Measurements from ENCODE around the gene CCDC8. TPM values are rescaled to one million over a fixed set of nuclear protein-coding genes. Genes with fewer than 3 reads are reported as not detected.
"Not testable (repeated sequence)": the region's sequence is repeated elsewhere in the genome, so short reads cannot be mapped to it uniquely, and the experiment has no call there.

CCDC8 gene
- total RNA-seq, 2 experiments from 2014 or later: not detected

- H3K9me3 Mint-ChIP-seq: no peaks in the 10 kb centered on the region
- no peak overlapping the region for H3K4me3 Mint-ChIP-seq
- CTCF ChIA-PET: interaction anchor here (1.5 kb wide), 1 partner anchor 79 kb away, joined by 3 read pairs; no protein-coding TSS in a partner anchor
- no peaks in the 10 kb centered on the region for H3K36me3 Mint-ChIP-seq (ENCODE audit: low read depth)
- H3K27me3 Mint-ChIP-seq (ENCODE audit: low read depth): peaks cover 80% of the 10 kb centered on the region
- no peak for DNase-seq
- intact Hi-C loops (cut with micrococcal nuclease): no loop called here
- H3K27ac Mint-ChIP-seq: no peak overlapping the region
- peaks cover 22% of the 10 kb centered on the region for H3K4me1 Mint-ChIP-seq (ENCODE audit: low read depth)
Measured at GRCh38 chr19:46408664-46409039, 4.7 kb downstream of the CCDC8 start.

- H3K27me3 Mint-ChIP-seq (ENCODE audit: low read depth): peaks cover 81% of the 10 kb centered on the region
- H3K27ac Mint-ChIP-seq: no peak overlapping the region
- CTCF ChIA-PET: interaction anchor here (0.6 to 1.5 kb wide), 2 partner anchors 79 to 108 kb away, joined by 3 read pairs; no protein-coding TSS in a partner anchor
- no peaks in the 10 kb centered on the region for H3K9me3 Mint-ChIP-seq
- no peak overlapping the region for H3K4me3 Mint-ChIP-seq
- H3K4me1 Mint-ChIP-seq (ENCODE audit: low read depth): peaks cover 22% of the 10 kb centered on the region
- no peaks in the 10 kb centered on the region for H3K36me3 Mint-ChIP-seq (ENCODE audit: low read depth)
- DNase-seq: no peak
- intact Hi-C loops (cut with micrococcal nuclease): no loop called here
Measured at GRCh38 chr19:46407856-46408663, 5.3 kb downstream of the CCDC8 start.

DNA sequence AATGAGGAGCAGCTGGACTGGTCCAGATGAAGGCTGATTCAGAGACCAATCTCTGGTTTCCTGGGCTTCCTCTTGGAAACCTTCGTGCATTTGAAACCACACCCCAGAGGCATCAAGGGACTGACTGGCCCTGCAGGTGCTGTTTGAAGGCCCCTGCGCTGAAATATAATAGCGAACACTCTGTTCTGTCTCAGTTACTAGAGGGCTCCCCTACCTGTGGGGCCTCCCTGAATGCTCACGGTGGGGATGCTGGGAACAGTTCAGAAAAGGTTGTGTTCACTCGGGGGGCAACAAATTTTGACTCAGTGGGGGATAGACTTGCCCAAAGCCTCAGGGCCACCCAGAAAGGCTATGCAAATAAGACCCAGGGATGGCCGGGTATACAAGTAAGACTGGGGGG, 6.4 kb downstream of the CCDC8 start:
- no peak for DNase-seq
- Mint-ChIP-seq H3K4me1 (ENCODE audit: low read depth) (peaks cover 17% of the 10 kb centered on the region), H3K27ac (no peak overlapping the region), H3K4me3 (no peak overlapping the region), H3K36me3 (ENCODE audit: low read depth) (no peaks in the 10 kb centered on the region), H3K27me3 (ENCODE audit: low read depth) (peaks cover 75% of the 10 kb centered on the region), H3K9me3 (no peaks in the 10 kb centered on the region)
- CTCF ChIA-PET: interaction anchor here (0.7 to 1.3 kb wide), 3 partner anchors 11 to 126 kb away, joined by 3 read pairs; no protein-coding TSS in a partner anchor
- intact Hi-C loops (cut with micrococcal nuclease): no loop called here

DNA sequence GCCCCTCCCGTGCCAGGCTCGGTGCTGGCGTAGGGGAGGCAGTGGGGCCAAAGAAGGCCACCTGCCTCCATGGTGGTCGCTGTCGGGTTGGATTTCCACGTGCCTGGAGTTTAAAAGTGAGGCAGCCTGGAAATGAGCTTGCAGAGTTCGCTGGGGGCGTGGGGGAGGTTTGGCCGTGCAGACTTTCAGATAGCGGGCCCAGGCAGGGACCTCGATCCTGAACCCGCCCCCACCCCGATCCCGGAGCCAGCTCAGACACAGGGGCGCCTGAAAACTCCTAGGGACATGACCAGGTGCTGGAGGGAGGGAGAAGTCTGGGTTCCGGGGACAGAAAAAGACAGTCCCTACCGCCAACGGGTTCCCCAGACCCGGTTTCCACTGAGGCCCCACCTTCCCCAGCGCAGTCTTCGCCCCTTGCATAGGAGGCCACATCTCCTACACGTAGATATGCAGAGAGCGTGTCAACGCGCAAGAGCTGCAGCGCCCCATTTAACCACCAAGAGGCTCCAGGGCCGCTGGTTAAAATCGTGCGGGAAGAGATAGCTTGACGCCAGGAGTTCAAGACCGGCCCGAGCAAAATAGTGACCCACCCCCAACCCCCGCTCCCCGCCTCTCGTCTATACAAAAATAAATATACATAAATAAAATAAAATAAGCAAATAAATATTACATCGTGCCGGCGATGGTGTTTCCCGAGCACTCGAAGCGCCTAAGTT, 8.5 kb downstream of the CCDC8 start:
- intact Hi-C loops (cut with micrococcal nuclease): no loop called here
- peak; percentile 41 for DNase-seq
- no peak overlapping the region for H3K27ac Mint-ChIP-seq
- CTCF ChIA-PET: interaction anchor here (0.6 to 2.2 kb wide), 6 partner anchors 11 to 133 kb away, joined by 3 to 9 read pairs (median 4); no protein-coding TSS in a partner anchor
- no peaks in the 10 kb centered on the region for H3K9me3 Mint-ChIP-seq
- no peaks in the 10 kb centered on the region for H3K36me3 Mint-ChIP-seq (ENCODE audit: low read depth)
- peaks cover 17% of the 10 kb centered on the region for H3K4me1 Mint-ChIP-seq (ENCODE audit: low read depth)
- no peak overlapping the region for H3K4me3 Mint-ChIP-seq
- H3K27me3 Mint-ChIP-seq (ENCODE audit: low read depth): peaks cover 58% of the 10 kb centered on the region

- intact Hi-C loops (cut with micrococcal nuclease): no loop called here
- Mint-ChIP-seq H3K4me3 (peak overlapping the region; percentile 54), H3K27me3 (ENCODE audit: low read depth) (peaks cover 63% of the 10 kb centered on the region), H3K36me3 (ENCODE audit: low read depth) (no peaks in the 10 kb centered on the region), H3K27ac (no peak overlapping the region), H3K4me1 (ENCODE audit: low read depth) (peaks cover 17% of the 10 kb centered on the region), H3K9me3 (no peaks in the 10 kb centered on the region)
- CTCF ChIA-PET: interaction anchor here (0.6 to 2.2 kb wide), 9 partner anchors 11 to 134 kb away, joined by 3 to 9 read pairs (median 3); no protein-coding TSS in a partner anchor
- DNase-seq: no peak
Measured at GRCh38 chr19:46404055-46404752, 9.2 kb downstream of the CCDC8 start.

DNA sequence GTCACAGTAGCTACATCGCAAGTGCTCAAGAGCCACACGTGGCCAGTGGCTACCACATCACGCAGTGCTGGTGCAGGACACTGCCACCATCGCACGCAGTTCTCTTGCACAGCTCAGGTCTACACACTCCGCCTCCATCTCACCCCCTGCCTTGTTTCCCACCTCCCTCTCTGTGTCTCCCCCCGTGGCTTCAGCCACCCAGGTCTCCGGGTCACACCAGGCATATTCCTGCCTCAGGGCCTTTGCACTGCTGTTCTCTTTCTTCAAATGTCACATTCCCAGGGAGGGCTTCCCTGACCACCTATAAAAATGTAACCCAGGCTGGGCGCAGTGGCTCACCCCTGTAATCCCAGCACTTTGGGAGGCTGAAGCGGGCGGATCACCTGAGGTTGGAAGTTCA, 10.6 kb downstream of the CCDC8 start:
- Mint-ChIP-seq H3K4me3 (no peak overlapping the region), H3K27me3 (ENCODE audit: low read depth) (peaks cover 54% of the 10 kb centered on the region), H3K4me1 (ENCODE audit: low read depth) (peaks cover 13% of the 10 kb centered on the region), H3K36me3 (ENCODE audit: low read depth) (no peaks in the 10 kb centered on the region), H3K27ac (no peak overlapping the region), H3K9me3 (no peaks in the 10 kb centered on the region)
- intact Hi-C loops (cut with micrococcal nuclease): loop anchor here (1.0 to 2.0 kb wide), 3 partner anchors 86 to 140 kb away; no protein-coding TSS in a partner anchor
- CTCF ChIA-PET: interaction anchor here (0.5 to 2.6 kb wide), 8 partner anchors 13 to 1184 kb away, joined by 3 to 23 read pairs (median 4); no protein-coding TSS in a partner anchor
- DNase-seq: no peak

DNA sequence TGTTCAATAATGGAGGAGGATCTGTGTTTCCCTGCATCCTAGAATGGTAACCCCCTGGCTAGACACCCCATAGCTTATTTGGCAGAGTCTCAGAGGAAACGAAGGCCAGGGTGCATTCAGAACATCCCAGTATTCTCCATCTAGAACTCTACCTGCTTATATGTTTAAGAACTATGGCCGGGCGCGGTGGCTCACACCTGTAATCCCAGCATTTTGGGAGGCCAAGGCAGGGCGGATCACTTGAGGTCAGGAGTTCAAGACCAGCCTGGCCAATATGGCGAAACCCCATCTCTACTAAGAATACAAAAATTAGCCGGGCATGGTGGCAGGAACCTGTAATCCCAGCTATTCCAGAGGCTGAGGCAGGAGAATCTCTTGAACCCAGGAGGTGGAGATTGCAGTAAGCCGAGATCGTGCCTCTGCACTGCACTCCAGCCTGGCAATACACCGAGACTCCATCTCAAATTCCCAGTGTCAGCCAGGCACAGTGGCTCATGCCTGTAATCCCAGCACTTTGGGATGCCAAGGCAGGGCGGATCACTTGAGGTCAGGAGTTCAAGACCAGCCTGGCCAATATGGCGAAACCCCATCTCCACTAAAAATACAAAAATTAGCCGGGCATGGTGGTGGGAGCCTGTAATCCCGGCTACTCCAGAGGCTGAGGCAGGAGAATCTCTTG, 15.4 kb downstream of the CCDC8 start:
- not testable (repeated sequence) for H3K27ac Mint-ChIP-seq; DNase-seq; H3K4me3 Mint-ChIP-seq; H3K4me1 Mint-ChIP-seq (ENCODE audit: low read depth); H3K9me3 Mint-ChIP-seq; H3K36me3 Mint-ChIP-seq (ENCODE audit: low read depth)
- intact Hi-C loops (cut with micrococcal nuclease): loop anchor here (5.0 to 10.0 kb wide), 2 partner anchors 113 to 264 kb away; partner anchors contain the start of gene DACT3
- CTCF ChIA-PET: interaction anchor here (0.6 to 4.2 kb wide), 6 partner anchors 87 to 148 kb away, joined by 3 to 22 read pairs (median 4); no protein-coding TSS in a partner anchor
- H3K27me3 Mint-ChIP-seq (ENCODE audit: low read depth): peaks cover 17% of the 10 kb centered on the region

- intact Hi-C loops (cut with micrococcal nuclease): loop anchor here (2.0 to 10.0 kb wide), 3 partner anchors 48 to 148 kb away; partner anchors contain the start of gene PPP5C
- CTCF ChIA-PET: interaction anchor here (0.6 to 4.2 kb wide), 8 partner anchors 9 to 382 kb away, joined by 3 to 22 read pairs (median 6); partner anchors contain the start of gene PPP5C
- Mint-ChIP-seq H3K27me3 (ENCODE audit: low read depth) (peaks cover 6% of the 10 kb centered on the region), H3K9me3 (no peaks in the 10 kb centered on the region), H3K4me3 (no peak overlapping the region), H3K4me1 (ENCODE audit: low read depth) (peaks cover 1% of the 10 kb centered on the region), H3K36me3 (ENCODE audit: low read depth) (peaks cover 14% of the 10 kb centered on the region), H3K27ac (no peak overlapping the region)
- DNase-seq: no peak
Measured at GRCh38 chr19:46394402-46394797, 19.0 kb downstream of the CCDC8 start.

- CTCF ChIA-PET: interaction anchor here (0.6 to 4.2 kb wide), 4 partner anchors 37 to 381 kb away, joined by 3 to 22 read pairs (median 12); no protein-coding TSS in a partner anchor
- Mint-ChIP-seq H3K27ac (no peak overlapping the region), H3K9me3 (no peaks in the 10 kb centered on the region), H3K4me1 (ENCODE audit: low read depth) (peaks cover 1% of the 10 kb centered on the region), H3K4me3 (no peak overlapping the region), H3K36me3 (ENCODE audit: low read depth) (peaks cover 18% of the 10 kb centered on the region), H3K27me3 (ENCODE audit: low read depth) (peaks cover 3% of the 10 kb centered on the region)
- no peak for DNase-seq
- intact Hi-C loops (cut with micrococcal nuclease): loop anchor here (2.0 to 10.0 kb wide), 3 partner anchors 47 to 149 kb away; partner anchors contain the start of gene PPP5C
Measured at GRCh38 chr19:46393456-46394401, 19.6 kb downstream of the CCDC8 start.

- H3K27me3 Mint-ChIP-seq (ENCODE audit: low read depth): peaks cover 3% of the 10 kb centered on the region
- H3K9me3 Mint-ChIP-seq: no peaks in the 10 kb centered on the region
- no peak for DNase-seq
- H3K36me3 Mint-ChIP-seq (ENCODE audit: low read depth): peaks cover 24% of the 10 kb centered on the region
- H3K27ac Mint-ChIP-seq: no peak overlapping the region
- peaks cover 1% of the 10 kb centered on the region for H3K4me1 Mint-ChIP-seq (ENCODE audit: low read depth)
- CTCF ChIA-PET: no interaction called here
- intact Hi-C loops (cut with micrococcal nuclease): loop anchor here (10.0 kb wide), 1 partner anchor 108 kb away; no protein-coding TSS in a partner anchor
- no peak overlapping the region for H3K4me3 Mint-ChIP-seq
Measured at GRCh38 chr19:46392837-46393236, 20.5 kb downstream of the CCDC8 start.
